ENCODE data around the gene ERC1. TPM values are rescaled to one million over a fixed set of nuclear protein-coding genes. Genes with fewer than 3 reads are reported as not detected.

ERC1 gene
- total RNA-seq, 1 donor from 2014 or later = 79.5 TPM

- Mint-ChIP-seq H3K27ac (ENCODE audit: unreplicated experiment) (peak overlapping the region; percentile 1), H3K36me3 (ENCODE audit: unreplicated experiment) (peaks cover 9% of the 10 kb centered on the region), H3K27me3 (ENCODE audit: unreplicated experiment) (no peaks in the 10 kb centered on the region), H3K4me1 (ENCODE audit: unreplicated experiment) (peaks cover 15% of the 10 kb centered on the region), H3K9me3 (ENCODE audit: unreplicated experiment) (no peaks in the 10 kb centered on the region), H3K4me3 (ENCODE audit: unreplicated experiment) (no peak overlapping the region)
- DNase-seq (ENCODE audit: extremely low spot score, unreplicated experiment) = no peak
- TF ChIP-seq CTCF (IDR thresholded peaks at IDR 0.05) = no peak
These were observed 124.6 kb downstream of the ERC1 start for GRCh38 chr12:1115484-1116231.

- no peak for TF ChIP-seq CTCF (IDR thresholded peaks at IDR 0.05)
- Mint-ChIP-seq H3K4me3 (ENCODE audit: unreplicated experiment) (no peak overlapping the region), H3K9me3 (ENCODE audit: unreplicated experiment) (no peaks in the 10 kb centered on the region), H3K4me1 (ENCODE audit: unreplicated experiment) (peaks cover 15% of the 10 kb centered on the region), H3K36me3 (ENCODE audit: unreplicated experiment) (no peaks in the 10 kb centered on the region), H3K27ac (ENCODE audit: unreplicated experiment) (no peak overlapping the region), H3K27me3 (ENCODE audit: unreplicated experiment) (no peaks in the 10 kb centered on the region)
- no peak for DNase-seq (ENCODE audit: extremely low spot score, unreplicated experiment)
These were observed 126.3 kb downstream of the ERC1 start for GRCh38 chr12:1117371-1117770.

GRCh38 chr12:1117970-1118563 is 127.0 kb downstream of the ERC1 start:
- TF ChIP-seq CTCF (IDR thresholded peaks at IDR 0.05) = peak; percentile 95
- H3K27me3 Mint-ChIP-seq (ENCODE audit: unreplicated experiment) = no peaks in the 10 kb centered on the region
- no peak overlapping the region for H3K4me3 Mint-ChIP-seq (ENCODE audit: unreplicated experiment)
- peaks cover 15% of the 10 kb centered on the region for H3K4me1 Mint-ChIP-seq (ENCODE audit: unreplicated experiment)
- DNase-seq (ENCODE audit: extremely low spot score, unreplicated experiment) = no peak
- H3K36me3 Mint-ChIP-seq (ENCODE audit: unreplicated experiment) = no peaks in the 10 kb centered on the region
- H3K27ac Mint-ChIP-seq (ENCODE audit: unreplicated experiment) = no peak overlapping the region
- H3K9me3 Mint-ChIP-seq (ENCODE audit: unreplicated experiment) = no peaks in the 10 kb centered on the region

- Mint-ChIP-seq H3K36me3 (ENCODE audit: unreplicated experiment) (peaks cover 10% of the 10 kb centered on the region), H3K4me1 (ENCODE audit: unreplicated experiment) (no peaks in the 10 kb centered on the region), H3K27ac (ENCODE audit: unreplicated experiment) (no peak overlapping the region), H3K9me3 (ENCODE audit: unreplicated experiment) (no peaks in the 10 kb centered on the region), H3K4me3 (ENCODE audit: unreplicated experiment) (no peak overlapping the region), H3K27me3 (ENCODE audit: unreplicated experiment) (no peaks in the 10 kb centered on the region)
- no peak for DNase-seq (ENCODE audit: extremely low spot score, unreplicated experiment)
- no peak for TF ChIP-seq CTCF (IDR thresholded peaks at IDR 0.05)
These were observed 131.8 kb downstream of the ERC1 start for GRCh38 chr12:1122786-1123185.

GRCh38 chr12:1126091-1126490 is 135.1 kb downstream of the ERC1 start:
- no peak overlapping the region for H3K27ac Mint-ChIP-seq (ENCODE audit: unreplicated experiment)
- no peaks in the 10 kb centered on the region for H3K4me1 Mint-ChIP-seq (ENCODE audit: unreplicated experiment)
- H3K9me3 Mint-ChIP-seq (ENCODE audit: unreplicated experiment) = no peaks in the 10 kb centered on the region
- H3K27me3 Mint-ChIP-seq (ENCODE audit: unreplicated experiment) = no peaks in the 10 kb centered on the region
- H3K36me3 Mint-ChIP-seq (ENCODE audit: unreplicated experiment) = peaks cover 12% of the 10 kb centered on the region
- no peak overlapping the region for H3K4me3 Mint-ChIP-seq (ENCODE audit: unreplicated experiment)
- DNase-seq (ENCODE audit: extremely low spot score, unreplicated experiment) = no peak
- no peak for TF ChIP-seq CTCF (IDR thresholded peaks at IDR 0.05)
